GM19023 (cell line): ENCODE data around the gene ZCCHC24.
"Not testable (repeated sequence)": the region's sequence is repeated elsewhere in the genome, so short reads cannot be mapped to it uniquely, and the experiment has no call there.

Experiments used
- ATAC-seq: cut with Tn5 transposase; IDR thresholded peaks from one replicate; pipeline ENCODE4 v1.9.1; 2021; ENCODE audit warnings: mild to moderate bottlenecking, moderate library complexity; ENCODE audit not compliant: unreplicated experiment

Gene ZCCHC24

GRCh38 chr10:79333513-79333912 lies 111.9 kb downstream of the ZCCHC24 start:
- ATAC-seq, result no peak

DNA sequence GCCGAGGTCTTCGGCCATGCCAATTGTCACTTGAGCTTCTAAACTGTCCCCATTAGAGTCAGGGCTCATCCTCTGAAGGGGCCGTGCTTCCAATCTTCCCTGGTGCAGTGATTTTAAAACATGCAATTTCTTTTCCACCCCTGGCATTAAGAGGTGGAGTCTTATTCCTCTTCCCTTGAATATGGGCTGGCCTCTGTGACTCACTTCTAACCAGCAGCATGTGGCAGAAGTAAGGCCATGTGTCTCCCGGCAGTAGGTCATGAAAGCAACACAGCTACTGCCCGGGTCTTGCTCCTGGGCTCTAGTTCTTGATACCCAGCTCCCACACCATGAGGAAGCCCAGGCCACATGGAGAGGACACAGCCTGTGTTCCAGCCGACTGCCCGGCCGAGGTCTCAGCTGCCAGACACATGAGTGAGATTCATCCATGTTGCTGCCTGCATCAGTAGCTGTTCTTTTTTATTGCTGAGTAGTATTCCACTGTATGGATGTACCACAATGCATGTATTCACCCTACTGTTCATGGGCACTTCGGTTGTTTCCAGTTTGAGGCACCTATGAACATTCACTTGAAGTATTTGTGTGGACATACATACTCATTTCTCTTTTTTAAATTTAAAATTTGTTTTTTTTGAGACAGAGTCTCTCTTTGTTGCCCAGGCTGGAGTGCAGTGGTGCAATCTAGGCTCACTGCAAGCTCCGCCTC lies 112.7 kb downstream of the ZCCHC24 start:
- ATAC-seq, result not testable (repeated sequence)
